Activated CD8-positive, alpha-beta memory T cell treated with anti-CD3 and anti-CD28 coated beads, Interleukin-2, amount 10 ng/mL, durations not matched to agents 7 days and 5 days (primary cell): ENCODE results near the gene GCNT3. TPM values are rescaled to one million over a fixed set of nuclear protein-coding genes. Genes with fewer than 3 reads are reported as not detected.

Source experiments
- total RNA-seq, 2 experiments: library from RNA; stranded (reverse); gene quantifications; one replicate each; pipeline ENCODE4 v1.2.3, GENCODE V29; 2021

Gene GCNT3
- total RNA-seq, 2 experiments from 2014 or later, result not detected

Other genes starting within 250 kb of the GCNT3 start
- 100 to 1,000 TPM in 1 of 2 experiments, 10 to 100 TPM in 1; 60.3 to 224 TPM for gene MYO1E, start 238.9 kb upstream of the GCNT3 start, total RNA-seq
- gene FAM81A, start 173.6 kb upstream of the GCNT3 start, total RNA-seq, result 1 to 10 TPM; 2.5 to 3.7 TPM
- gene GTF2A2, start 45.7 kb downstream of the GCNT3 start, total RNA-seq, result 100 to 1,000 TPM; 105 to 144 TPM
- gene BNIP2, start 77.5 kb downstream of the GCNT3 start, total RNA-seq, result 10 to 100 TPM; 59.3 to 75.2 TPM